Smooth muscle cell (in vitro differentiated cells): ENCODE measurements around the gene DUSP12. TPM values are rescaled to one million over a fixed set of nuclear protein-coding genes. Genes with fewer than 3 reads are reported as not detected.
"Not testable (repeated sequence)": the region's sequence is repeated elsewhere in the genome, so short reads cannot be mapped to it uniquely, and the experiment has no call there.

ENCODE experiments used
- DNase-seq: peaks from one replicate; lab custom pipeline; 2025; ENCODE audit not compliant: unreplicated experiment; lab: John Stamatoyannopoulos, UW
- H2AFZ ChIP-seq: fragments of 200-600 bp; sonication (generic); 2 replicates; pipeline ENCODE4 v1.6.0; 2016; ENCODE audit warnings: antibody characterized with exemption, low read depth, mild to moderate bottlenecking
- H3F3A ChIP-seq: fragments of 200-600 bp; sonication (generic); 2 replicates; pipeline ENCODE4 v1.6.0; 2017; ENCODE audit warnings: antibody characterized with exemption, low read depth
- H3K27ac ChIP-seq: fragments of 200-600 bp; sonication (generic); 2 replicates; pipeline ENCODE4 v1.5.1; 2016; ENCODE audit warnings: low read depth, mild to moderate bottlenecking
- H3K27me3 ChIP-seq: fragments of 200-600 bp; sonication (generic); 2 replicates; pipeline ENCODE4 v1.6.1; 2016; ENCODE audit warnings: low read depth, mild to moderate bottlenecking
- H3K36me3 ChIP-seq: fragments of 200-600 bp; sonication (generic); 2 replicates; pipeline ENCODE4 v1.5.1; 2016; ENCODE audit warnings: low read depth
- H3K4me1 ChIP-seq: fragments of 200-600 bp; sonication (generic); 2 replicates; pipeline ENCODE4 v1.5.1; 2016; ENCODE audit warnings: low read depth
- H3K4me2 ChIP-seq: fragments of 200-600 bp; sonication (generic); 2 replicates; pipeline ENCODE4 v1.6.0; 2016; ENCODE audit warnings: mild to moderate bottlenecking
- H3K4me3 ChIP-seq: fragments of 200-600 bp; sonication (generic); 2 replicates; pipeline ENCODE4 v1.5.1; 2016; ENCODE audit warnings: mild to moderate bottlenecking
- H3K79me2 ChIP-seq: fragments of 200-600 bp; sonication (generic); 2 replicates; pipeline ENCODE4 v1.6.0; 2016; ENCODE audit warnings: low read depth, mild to moderate bottlenecking
- H3K9ac ChIP-seq: fragments of 200-600 bp; sonication (generic); 2 replicates; pipeline ENCODE4 v1.6.0; 2016; ENCODE audit warnings: low read depth
- H3K9me3 ChIP-seq: fragments of 200-600 bp; sonication (generic); replicated peaks from 2 replicates; pipeline ENCODE4 v1.5.1; 2016; ENCODE audit warnings: low read depth
- H4K20me1 ChIP-seq: fragments of 200-600 bp; sonication (generic); 2 replicates; pipeline ENCODE4 v1.6.0; 2016; ENCODE audit warnings: low read depth
- WGBS: methylation state at CpG from one replicate; pipeline ENCODE4 v1.1.7; 2016; ENCODE audit warnings: low lambda C conversion rate; 5-methylcytosine and 5-hydroxymethylcytosine counted together
- polyA plus RNA-seq: library from polyadenylated mRNA; unstranded; fragments of >200 nt; fragmentation: Nextera tagmentation; extraction: Ambion mirVana; gene quantifications from 2 replicates; pipeline ENCODE4 v1.2.1, GENCODE V29; 2016
- total RNA-seq: library from RNA; depleted of rRNA; stranded (reverse); fragments of >200 nt; gene quantifications from 2 replicates; pipeline ENCODE4 v1.2.3, GENCODE V29; 2014
- TF ChIP-seq, protein P1 (sequence below): fragments of 200-600 bp; sonication (generic); IDR thresholded peaks from 2 replicates; pipeline ENCODE4 v1.5.1; 2017; ENCODE audit warnings: borderline replicate concordance, mild to moderate bottlenecking, antibody characterized with exemption; ENCODE audit not compliant: insufficient read depth, poor library complexity, severe bottlenecking

Gene DUSP12
- total and polyA plus RNA-seq, 2 experiments from 2014 or later: 41.8 to 45.7 TPM

- TF ChIP-seq, protein P1, sequence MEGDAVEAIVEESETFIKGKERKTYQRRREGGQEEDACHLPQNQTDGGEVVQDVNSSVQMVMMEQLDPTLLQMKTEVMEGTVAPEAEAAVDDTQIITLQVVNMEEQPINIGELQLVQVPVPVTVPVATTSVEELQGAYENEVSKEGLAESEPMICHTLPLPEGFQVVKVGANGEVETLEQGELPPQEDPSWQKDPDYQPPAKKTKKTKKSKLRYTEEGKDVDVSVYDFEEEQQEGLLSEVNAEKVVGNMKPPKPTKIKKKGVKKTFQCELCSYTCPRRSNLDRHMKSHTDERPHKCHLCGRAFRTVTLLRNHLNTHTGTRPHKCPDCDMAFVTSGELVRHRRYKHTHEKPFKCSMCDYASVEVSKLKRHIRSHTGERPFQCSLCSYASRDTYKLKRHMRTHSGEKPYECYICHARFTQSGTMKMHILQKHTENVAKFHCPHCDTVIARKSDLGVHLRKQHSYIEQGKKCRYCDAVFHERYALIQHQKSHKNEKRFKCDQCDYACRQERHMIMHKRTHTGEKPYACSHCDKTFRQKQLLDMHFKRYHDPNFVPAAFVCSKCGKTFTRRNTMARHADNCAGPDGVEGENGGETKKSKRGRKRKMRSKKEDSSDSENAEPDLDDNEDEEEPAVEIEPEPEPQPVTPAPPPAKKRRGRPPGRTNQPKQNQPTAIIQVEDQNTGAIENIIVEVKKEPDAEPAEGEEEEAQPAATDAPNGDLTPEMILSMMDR: no peak
- no peaks in the 10 kb centered on the region for H4K20me1 ChIP-seq
- H3K36me3 ChIP-seq: no peaks in the 10 kb centered on the region
- no peaks in the 10 kb centered on the region for H3F3A ChIP-seq
- H3K4me1 ChIP-seq: no peaks in the 10 kb centered on the region
- H3K9ac ChIP-seq: no peak overlapping the region
- no peak for DNase-seq
- no peak overlapping the region for H3K27ac ChIP-seq
- WGBS: 90% methylated on average over 8 of the region's 8 CpGs
- H2AFZ ChIP-seq: no peak overlapping the region
- no peaks in the 10 kb centered on the region for H3K79me2 ChIP-seq
- H3K27me3 ChIP-seq: no peaks in the 10 kb centered on the region
- H3K4me3 ChIP-seq: no peak overlapping the region
- H3K9me3 ChIP-seq: no peaks in the 10 kb centered on the region
- H3K4me2 ChIP-seq: no peak overlapping the region
Observed at GRCh38 chr1:161723459-161724141, 26.0 kb upstream of the DUSP12 start.

- peak overlapping the region; percentile 94 for H3K4me2 ChIP-seq
- H3K4me1 ChIP-seq, H3K9me3 ChIP-seq, H4K20me1 ChIP-seq, H3F3A ChIP-seq, DNase-seq, H3K9ac ChIP-seq, H3K79me2 ChIP-seq, H3K36me3 ChIP-seq, H3K27me3 ChIP-seq, H3K27ac ChIP-seq: not testable (repeated sequence)
- 49% methylated on average over 21 of the region's 22 CpGs for WGBS
- H3K4me3 ChIP-seq: peak overlapping the region; percentile 77
- H2AFZ ChIP-seq: peak overlapping the region; percentile 58
Observed at GRCh38 chr1:161725258-161725907, 24.2 kb upstream of the DUSP12 start.

- TF ChIP-seq, protein P1: peak; percentile 48
- Histone ChIP-seq H3K36me3 (no peaks in the 10 kb centered on the region), H3K79me2 (no peaks in the 10 kb centered on the region), H3F3A (no peaks in the 10 kb centered on the region), H3K4me2 (peak overlapping the region; percentile 94), H3K27me3 (no peaks in the 10 kb centered on the region), H4K20me1 (no peaks in the 10 kb centered on the region), H3K9me3 (no peaks in the 10 kb centered on the region), H3K27ac (no peak overlapping the region), H3K4me3 (peak overlapping the region; percentile 77), H3K4me1 (no peaks in the 10 kb centered on the region), H3K9ac (no peak overlapping the region), H2AFZ (peak overlapping the region; percentile 58)
- peak; percentile 62 for DNase-seq
- WGBS: 2% methylated on average over 31 of the region's 34 CpGs
Observed at GRCh38 chr1:161725908-161726472, 23.6 kb upstream of the DUSP12 start.

DNA sequence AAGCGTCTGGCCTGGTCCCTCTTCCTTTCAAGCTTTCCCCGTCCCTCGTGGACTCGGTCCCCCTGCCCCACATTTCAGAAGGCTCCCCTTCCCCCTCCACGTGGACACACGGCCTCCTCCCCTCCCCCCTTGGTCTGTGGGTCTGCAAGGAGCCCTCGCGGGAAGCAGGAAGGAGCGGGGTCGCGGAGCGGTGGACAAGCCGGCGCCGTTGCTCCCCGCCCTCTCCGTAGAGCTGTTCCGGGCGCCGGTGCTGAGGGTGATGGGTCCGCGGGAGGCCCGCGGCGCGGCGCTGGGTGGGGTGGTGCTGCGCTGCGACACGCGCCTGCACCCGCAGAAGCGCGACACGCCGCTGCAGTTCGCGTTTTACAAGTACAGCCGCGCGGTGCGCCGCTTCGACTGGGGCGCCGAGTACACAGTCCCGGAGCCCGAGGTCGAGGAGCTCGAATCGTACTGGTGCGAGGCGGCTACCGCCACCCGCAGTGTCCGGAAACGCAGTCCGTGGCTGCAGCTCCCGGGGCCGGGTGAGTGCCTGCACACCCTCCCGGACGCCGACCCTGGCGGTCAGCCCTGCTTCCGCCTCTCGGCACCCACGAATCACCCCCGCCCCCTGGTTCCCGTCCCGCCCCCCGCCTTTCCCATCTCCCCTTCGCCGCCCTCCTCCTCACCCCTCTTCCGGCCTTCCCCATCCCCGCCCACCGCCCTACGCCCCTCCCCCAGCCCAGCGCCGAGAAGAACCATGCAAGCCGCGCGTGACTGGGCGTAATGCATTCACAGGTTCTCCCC, 22.9 kb upstream of the DUSP12 start:
- Histone ChIP-seq H3K4me1 (no peaks in the 10 kb centered on the region), H2AFZ (peak overlapping the region; percentile 58), H3F3A (peaks cover 4% of the 10 kb centered on the region), H3K27ac (no peak overlapping the region), H3K9ac (no peak overlapping the region), H3K36me3 (no peaks in the 10 kb centered on the region), H3K9me3 (no peaks in the 10 kb centered on the region), H3K4me2 (peak overlapping the region; percentile 94), H3K79me2 (no peaks in the 10 kb centered on the region), H3K27me3 (no peaks in the 10 kb centered on the region), H3K4me3 (peak overlapping the region; percentile 77), H4K20me1 (no peaks in the 10 kb centered on the region)
- peak; percentile 69 for DNase-seq
- TF ChIP-seq, protein P1: no peak
- under 1% methylated on average over 54 of the region's 83 CpGs for WGBS
